ENCODE data around the gene EBF3.

GRCh38 chr10:129934196-129934925 lies 29.7 kb downstream of the EBF3 start:
- TF ChIP-seq, protein P1, sequence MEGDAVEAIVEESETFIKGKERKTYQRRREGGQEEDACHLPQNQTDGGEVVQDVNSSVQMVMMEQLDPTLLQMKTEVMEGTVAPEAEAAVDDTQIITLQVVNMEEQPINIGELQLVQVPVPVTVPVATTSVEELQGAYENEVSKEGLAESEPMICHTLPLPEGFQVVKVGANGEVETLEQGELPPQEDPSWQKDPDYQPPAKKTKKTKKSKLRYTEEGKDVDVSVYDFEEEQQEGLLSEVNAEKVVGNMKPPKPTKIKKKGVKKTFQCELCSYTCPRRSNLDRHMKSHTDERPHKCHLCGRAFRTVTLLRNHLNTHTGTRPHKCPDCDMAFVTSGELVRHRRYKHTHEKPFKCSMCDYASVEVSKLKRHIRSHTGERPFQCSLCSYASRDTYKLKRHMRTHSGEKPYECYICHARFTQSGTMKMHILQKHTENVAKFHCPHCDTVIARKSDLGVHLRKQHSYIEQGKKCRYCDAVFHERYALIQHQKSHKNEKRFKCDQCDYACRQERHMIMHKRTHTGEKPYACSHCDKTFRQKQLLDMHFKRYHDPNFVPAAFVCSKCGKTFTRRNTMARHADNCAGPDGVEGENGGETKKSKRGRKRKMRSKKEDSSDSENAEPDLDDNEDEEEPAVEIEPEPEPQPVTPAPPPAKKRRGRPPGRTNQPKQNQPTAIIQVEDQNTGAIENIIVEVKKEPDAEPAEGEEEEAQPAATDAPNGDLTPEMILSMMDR (conservative IDR thresholded peaks at IDR 0.05; ENCODE audit: low read depth in 2 of 2), result no peak
- TF ChIP-seq POLR2AphosphoS5 (IDR thresholded peaks at IDR 0.05; ENCODE audit: low read depth), result no peak
- TF ChIP-seq ZNF331 (CRISPR knock-in tag; IDR thresholded peaks at IDR 0.05; ENCODE audit: low read depth), result no peak
- TF ChIP-seq EZH2phosphoT487 (IDR thresholded peaks at IDR 0.05; ENCODE audit: unreplicated experiment), result no peak
